ENCODE results near the gene MMP24. TPM values are rescaled to one million over a fixed set of nuclear protein-coding genes. Genes with fewer than 3 reads are reported as not detected.
"Not testable (repeated sequence)": the region's sequence is repeated elsewhere in the genome, so short reads cannot be mapped to it uniquely, and the experiment has no call there.

MMP24 gene
- 0.45 TPM for total RNA-seq
- long read RNA-seq, partial matches to known transcripts: 0 of 15 reads
- long read RNA-seq, other reads (novel, unspliced or antisense): 15 of 15 reads

DNA sequence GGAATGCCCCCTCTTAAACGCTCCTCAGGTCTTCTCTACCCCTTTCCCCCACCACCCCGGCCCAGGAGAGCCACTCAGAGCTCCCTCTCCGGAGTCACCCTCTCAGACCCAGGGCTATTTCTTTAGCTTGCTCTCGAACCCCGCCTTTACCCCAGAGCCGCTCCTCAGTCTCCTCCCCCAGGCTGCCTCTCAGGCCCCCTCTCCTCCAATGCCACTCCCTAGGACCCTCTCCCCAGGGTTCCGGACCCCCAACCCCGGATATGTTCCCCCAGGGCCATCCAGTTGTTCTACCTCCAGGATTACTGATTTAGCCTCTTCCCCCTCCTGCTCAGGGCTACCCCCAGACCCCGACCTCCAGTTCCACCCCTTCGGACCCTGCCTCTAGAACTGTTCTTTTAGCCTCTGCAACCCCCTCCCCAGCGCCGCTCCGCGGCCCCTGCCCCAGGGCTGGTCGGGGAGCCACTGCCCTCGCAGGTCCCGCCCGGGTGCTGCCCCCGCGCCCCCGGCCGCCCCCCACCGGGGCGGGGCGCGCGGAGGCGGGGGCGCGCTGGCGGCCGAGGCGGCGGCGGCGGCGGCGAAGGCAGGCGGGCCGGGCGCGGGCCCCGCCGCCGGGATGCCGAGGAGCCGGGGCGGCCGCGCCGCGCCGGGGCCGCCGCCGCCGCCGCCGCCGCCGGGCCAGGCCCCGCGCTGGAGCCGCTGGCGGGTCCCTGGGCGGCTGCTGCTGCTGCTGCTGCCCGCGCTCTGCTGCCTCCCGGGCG, at the start of gene MMP24:
TSS of gene MMP24 (plus strand) at position 565 of the 758 bp plus-strand sequence. CDS start at position 614, 49 bp downstream.
- no peak for ATAC-seq

DNA sequence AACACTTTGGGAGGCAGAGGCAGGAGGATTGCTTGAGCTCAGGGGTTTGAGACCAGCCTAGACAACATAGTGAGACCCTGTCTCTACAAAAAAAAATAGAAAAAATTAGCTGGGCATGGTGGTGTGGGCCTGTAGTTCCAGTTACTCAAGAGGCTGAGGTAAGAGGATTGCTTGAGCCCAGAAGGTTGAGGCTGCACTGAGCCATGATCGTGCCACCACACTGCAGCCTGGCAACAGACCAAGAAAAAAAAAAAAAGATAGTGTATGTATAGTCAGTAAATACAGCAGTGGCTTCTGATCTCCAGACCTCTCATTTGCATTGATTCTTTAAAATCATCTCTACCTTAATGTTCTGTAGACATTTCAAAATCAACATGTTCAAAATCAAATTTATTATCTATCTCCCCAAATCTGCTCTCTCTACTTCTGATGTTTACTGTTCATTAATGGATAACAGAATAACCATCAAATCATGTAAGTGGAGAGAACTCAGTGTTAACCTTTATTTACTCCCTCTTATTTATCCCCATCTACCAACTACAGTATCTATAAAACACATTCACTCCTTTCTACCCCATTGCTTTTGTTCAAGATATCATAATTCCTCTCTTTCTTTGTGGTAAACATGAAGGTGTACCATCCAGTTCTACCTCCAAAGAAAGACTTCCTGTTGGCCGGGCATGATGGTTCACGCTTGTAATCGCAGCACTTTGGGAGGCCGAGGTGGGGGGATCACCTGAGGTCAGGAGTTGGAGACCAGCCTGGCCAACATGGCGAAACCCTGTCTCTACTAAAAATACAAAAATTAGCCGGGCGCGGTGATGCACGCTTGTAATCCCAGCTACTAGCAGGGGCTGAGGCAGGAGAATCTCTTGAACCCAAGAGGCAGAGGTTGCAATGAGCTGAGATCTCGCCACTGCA, 46.9 kb upstream of the MMP24 start:
- intact Hi-C loops (cut with micrococcal nuclease): no loop called here
- no peak for ATAC-seq
- no peak for DNase-seq

More for the DNA sequence above, at the start of gene MMP24:
- intact Hi-C loops (cut with micrococcal nuclease): no loop called here
- no peak for DNase-seq

DNA sequence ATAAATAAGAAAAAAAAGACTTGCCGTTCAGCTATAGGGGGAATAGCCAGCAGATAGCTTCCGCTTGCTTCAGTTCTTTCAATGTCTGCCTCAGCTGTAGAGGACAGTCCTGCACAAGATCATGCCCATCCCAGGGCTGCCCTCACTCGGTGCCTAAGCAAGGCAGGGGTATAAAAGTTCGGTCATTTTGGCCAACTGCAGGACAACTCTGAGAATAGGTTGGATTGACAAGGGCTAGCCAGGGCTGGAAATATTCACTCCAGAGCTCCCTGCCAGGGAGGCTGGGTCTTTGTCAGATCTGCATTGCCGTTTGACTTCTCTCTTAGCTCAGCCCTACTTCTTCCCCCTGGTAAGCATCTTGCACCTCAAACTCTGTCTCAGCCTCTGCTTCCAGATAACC, 46.2 kb upstream of the MMP24 start:
- intact Hi-C loops (cut with micrococcal nuclease): no loop called here
- DNase-seq (no peak), ATAC-seq (no peak)

DNA sequence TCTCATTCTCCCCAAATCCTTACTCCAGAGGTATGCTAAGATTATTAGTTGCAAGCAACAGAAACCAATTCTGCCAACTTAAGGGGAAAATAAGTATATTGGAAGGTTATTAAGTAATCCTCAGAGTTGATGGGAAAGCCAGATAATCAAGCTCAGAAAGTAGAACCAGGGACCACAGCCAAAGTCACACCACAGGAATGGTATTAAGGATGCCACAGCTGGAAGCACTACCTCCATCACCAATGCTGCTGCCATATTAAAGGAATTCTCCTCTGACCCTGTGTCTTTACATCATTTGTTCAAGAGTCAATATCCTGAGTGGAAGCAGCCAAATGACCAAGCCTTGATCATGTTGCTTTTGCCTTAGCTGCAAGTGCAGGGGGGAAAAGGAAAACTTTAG, 44.8 kb upstream of the MMP24 start:
- intact Hi-C loops (cut with micrococcal nuclease): no loop called here
- ATAC-seq: no peak
- no peak for DNase-seq

DNA sequence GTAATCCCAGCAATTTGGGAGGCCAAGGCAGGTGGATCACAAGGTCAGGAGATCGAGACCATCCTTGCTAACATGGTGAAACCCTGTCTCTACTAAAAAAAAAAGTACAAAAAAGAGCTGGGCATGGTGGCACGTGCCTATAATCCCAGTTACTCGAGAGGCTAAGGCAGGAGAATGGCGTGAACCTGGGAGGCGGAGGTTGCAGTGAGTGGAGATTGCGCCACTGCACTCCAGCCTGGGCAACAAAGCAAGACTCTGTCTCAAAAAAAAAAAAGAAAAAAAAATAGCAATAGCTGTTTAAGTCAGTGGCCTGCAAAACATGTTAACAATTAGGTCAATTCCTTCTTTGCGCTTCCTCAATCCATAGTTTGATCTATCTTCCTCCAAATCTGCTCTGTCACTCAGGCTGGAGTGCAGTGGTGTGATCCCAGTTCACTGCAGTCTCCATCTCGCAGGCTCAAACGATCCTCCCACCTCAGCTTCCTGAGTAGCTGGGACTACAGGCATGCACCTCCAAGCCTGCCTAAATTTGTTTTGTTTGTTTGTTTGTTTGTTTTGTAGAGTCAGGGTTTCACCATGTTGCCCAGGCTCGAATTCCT, 39.7 kb upstream of the MMP24 start:
- ATAC-seq; DNase-seq; intact Hi-C loops (cut with micrococcal nuclease): not testable (repeated sequence)

DNA sequence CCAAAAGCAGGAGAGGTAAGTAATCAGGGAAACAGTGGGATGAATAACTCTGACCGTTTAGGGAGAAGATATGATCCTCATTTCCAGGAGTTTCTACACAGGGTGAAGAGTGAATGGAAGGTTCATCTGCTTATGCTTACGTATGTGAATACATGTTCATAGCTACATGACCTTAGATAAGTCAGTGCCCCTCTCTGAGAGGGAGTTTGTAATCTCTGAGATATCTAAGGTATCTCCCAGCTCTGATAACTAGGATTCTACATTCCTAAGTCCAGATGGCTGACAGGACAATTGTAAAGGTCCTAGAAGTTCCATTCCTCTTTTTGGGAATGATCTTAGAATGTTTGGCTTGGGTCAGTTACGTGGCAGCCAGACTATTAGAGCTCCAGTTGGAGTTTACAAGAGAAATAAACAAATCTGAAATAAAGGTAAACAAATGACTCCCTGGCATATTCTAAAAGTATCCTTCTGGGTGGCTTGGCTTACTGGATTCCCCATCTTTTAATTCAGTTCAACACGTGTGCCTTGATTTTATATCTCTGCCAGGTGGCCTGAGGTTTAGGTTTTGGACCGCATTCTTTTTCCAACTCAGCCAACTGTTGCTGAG, 38.8 kb upstream of the MMP24 start:
- DNase-seq: no peak
- no peak for ATAC-seq
- intact Hi-C loops (cut with micrococcal nuclease): no loop called here

DNA sequence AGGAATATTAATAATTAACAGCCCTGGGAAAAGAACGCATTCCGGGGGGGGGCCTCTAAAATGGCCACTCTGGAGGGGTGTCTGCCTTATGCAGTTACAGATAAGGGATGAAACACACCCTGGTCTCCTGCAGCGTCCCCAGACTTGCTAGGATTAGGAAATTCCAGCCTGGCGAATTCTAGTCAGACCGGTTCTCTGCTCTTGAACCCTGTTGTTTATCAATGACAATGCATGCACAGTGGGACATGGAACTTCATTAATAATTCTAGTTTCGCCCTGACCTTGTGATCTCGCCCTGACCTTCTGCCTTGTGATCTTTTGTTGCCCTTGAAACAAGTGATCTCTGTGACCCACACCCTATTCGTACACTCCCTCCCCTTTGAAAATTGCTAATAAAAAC, 37.3 kb upstream of the MMP24 start:
- intact Hi-C loops (cut with micrococcal nuclease); DNase-seq; ATAC-seq: not testable (repeated sequence)

DNA sequence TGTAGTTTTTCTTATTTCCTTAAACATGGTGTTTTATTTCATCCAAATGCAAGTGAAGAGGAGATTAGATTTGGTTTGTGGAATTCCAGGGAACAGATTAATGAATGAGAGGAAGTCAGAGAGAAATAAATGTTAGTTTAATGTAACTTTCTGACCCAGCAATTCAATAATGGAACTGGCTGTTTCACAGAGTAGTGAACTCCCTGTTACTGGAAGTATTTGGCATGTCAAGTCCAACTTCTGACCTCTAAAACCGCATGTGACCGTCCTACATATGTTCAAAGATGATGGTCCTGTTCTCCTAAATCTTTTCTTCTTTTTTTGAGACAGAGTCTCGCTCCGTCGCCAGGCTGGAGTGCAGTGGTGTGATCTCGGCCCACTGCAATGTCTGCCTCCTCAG, 35.9 kb upstream of the MMP24 start:
- no peak for ATAC-seq
- intact Hi-C loops (cut with micrococcal nuclease): no loop called here
- no peak for DNase-seq

DNA sequence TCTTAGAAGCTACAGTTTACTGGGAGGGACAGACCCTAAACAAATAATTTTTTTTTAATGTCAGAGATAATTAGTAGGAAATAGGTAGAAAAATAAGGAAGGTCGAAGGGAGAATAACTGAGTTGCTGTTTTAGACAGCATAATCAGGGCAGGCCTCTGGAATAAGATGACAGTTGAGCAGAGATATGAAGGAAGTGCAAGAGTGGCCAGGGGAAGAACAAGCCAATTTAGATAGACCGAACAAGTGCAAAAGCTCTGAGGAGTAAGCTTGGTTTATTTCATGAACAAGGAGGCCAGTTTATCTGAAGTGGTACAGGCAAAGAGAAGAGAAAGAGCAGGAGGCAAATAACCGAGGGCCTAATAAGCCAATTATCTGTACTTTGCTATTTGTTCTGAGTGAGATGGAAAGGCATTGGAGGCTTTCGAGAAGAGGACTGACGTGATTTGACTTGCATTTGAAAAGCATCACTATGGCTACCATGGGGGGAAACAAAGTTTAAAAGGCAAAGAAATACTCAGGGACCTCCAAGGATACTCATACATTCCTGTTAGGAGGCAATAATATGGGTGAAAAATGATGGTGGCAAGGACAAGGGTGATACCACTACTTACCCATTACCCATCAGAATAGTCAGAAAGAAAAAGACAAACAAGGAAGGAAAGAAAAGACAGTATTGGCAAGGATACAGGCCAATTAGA, 34.9 kb upstream of the MMP24 start:
- DNase-seq (no peak), ATAC-seq (peak; percentile 33)
- intact Hi-C loops (cut with micrococcal nuclease): no loop called here

DNA sequence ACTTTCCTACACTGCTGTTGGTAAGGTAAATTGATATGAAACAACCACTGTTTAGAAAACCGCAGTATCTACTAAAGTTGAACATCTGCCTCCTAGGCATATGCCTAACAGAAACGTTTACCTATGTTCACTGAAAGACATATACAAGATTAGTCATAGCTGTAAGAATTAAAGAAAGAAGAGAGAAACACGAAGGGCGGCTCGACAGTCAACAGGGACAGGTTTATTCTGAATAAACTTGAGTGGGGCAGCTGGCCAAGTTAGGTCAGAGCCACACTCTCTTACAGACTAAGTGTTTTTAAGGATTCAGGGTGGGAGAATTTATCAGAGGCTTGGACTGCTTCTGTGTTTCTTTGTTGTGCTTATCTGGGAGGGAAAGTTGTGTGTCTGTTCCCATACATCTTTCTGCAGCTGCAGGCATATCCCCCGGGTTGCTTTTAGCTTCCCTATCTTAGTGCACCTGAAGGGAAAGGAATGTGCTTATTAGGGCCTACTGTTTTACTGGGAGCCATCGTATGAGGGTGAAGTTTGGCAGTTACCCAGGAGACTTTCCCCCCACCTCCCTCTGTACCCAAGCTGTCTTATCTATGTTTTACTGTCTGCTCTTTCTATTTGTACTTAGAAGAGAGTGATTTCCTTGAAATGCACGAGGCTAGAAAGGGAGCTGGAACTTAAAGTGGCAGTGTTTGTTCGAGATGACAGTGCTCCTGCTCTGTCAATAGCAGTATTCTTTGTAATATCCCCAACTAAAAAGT, 34.2 kb upstream of the MMP24 start:
- DNase-seq: no peak

DNA sequence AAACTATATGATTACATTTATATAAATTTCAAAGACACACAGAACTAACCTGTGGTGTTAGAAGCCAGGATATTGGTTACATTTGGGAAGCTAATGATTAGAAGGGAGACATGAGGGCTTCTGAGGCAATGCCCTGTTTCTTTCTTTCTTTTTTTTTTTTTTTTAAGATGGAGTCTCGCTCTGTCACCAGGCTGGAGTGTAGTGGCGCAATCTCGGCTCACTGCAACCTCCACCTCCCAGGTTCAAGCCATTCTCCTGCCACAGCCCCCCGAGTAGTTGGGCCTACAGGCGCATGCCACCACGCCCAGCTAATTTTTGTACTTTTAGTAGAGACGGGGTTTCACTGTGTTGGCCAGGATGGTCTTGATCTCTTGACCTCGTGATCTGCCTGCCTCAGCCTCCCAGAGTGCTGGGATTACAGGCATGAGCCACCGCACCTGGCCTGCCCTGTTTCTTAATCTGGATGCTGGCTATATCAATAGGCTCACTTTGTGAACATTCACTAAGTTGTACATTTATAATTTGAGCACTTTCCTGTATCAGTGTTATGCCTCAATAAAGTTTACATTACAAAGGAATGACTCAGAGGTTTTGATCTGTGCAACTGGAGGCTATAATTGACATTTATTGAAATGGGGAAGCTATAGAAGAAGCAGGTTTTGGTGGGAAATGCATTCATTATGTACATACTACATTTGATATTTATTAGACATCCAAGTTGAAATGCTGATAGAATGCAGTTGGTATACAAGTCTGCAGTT, 33.3 kb upstream of the MMP24 start:
- ATAC-seq; DNase-seq; intact Hi-C loops (cut with micrococcal nuclease): not testable (repeated sequence)

More for the DNA sequence above, 34.2 kb upstream of the MMP24 start:
- peak; percentile 41 for ATAC-seq
- intact Hi-C loops (cut with micrococcal nuclease): no loop called here

DNA sequence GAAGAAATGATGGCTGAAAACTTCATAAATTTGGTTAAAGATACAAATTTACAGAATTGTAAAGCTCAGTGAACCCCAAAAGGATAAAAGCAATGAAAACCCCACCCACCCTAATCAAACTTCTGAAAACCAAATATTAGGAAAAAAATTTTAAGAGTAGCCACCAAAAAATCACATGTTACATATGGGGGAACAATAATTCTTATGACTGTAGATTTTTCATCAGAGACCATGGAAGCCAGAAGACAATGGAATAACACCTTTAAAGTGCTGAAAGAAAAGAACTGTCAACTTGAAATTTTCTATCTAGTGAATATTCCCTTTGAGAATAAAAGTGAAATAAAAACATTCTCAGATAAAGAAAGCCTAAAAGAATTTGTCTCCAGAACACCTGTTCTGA, 30.2 kb upstream of the MMP24 start:
- intact Hi-C loops (cut with micrococcal nuclease): no loop called here
- no peak for DNase-seq
- no peak for ATAC-seq

DNA sequence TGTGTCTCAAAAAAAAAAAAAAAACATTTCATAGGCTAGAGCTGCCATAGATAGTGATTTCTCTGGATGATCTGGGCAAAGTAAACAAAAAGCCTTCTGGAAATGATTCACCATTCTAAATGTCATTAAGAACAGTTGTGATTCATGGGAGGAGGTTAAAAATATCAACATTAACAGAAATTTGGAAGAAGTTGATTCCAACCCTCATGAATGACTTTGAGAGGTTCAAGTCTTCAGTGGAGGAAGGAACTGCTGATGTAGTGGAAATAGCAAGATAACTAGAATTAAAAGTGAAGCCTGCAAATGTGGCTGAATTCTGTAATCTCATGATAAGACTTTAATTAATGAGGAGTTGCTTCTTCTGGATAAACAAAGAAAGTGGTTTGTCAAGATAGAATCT, 26.8 kb upstream of the MMP24 start:
- ATAC-seq: no peak
- DNase-seq: no peak
- intact Hi-C loops (cut with micrococcal nuclease): no loop called here

DNA sequence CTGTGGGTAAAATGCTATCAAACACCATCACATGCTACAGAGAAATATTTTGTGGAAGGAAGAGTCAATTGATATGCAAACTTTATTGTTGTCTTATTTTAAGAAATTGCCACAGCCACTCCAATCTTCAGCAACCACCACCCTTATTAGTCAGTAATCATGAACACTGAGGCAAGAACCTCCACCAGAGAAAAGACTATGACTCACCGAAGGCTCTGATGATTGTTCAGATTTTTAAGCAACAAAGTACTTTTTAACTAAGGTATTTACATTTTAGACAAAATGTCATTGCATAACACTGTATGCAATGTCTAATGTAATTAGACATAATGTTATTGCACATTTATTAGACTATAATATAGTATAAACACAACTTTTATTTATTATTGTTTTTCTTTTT, 26.2 kb upstream of the MMP24 start:
- no peak for DNase-seq
- ATAC-seq: no peak
- intact Hi-C loops (cut with micrococcal nuclease): no loop called here

DNA sequence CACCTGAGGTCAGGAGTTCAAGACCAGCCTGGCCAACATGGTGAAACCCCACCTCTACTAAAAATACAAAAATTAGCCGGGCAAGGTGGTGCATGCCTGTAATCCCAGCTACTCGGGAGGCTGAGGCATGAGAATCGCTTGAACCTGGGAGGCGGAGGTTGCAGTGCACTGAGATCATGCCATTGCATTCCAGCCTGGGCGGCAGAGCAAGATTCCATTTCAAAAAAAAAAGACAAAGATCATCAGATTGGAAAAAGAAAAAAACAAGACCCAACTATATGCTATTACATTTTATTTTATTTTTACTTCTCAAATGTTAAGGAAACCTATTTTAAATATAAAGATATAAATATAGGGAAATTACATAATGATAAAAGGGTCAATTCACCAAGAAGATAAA, 25.0 kb upstream of the MMP24 start:
- intact Hi-C loops (cut with micrococcal nuclease); ATAC-seq; DNase-seq: not testable (repeated sequence)

DNA sequence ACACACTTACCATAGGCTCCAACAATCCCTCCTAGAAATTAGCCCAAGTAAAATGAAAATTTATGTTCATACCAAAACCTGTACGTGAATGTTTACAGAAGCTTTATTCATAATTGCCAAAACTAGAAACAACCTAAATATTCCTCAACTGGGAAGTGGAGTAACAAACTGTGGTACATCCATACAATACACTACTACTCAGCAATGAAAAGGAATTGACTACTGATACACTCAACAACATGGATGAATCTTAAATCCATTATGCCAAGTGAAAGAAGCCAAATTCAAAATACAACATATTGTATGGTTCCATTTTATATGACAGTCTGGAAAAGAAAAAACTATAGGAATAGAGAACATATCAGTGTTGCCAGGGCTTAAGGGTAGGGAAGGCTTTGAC, 19.7 kb upstream of the MMP24 start:
- intact Hi-C loops (cut with micrococcal nuclease): no loop called here
- DNase-seq (no peak), ATAC-seq (no peak)

DNA sequence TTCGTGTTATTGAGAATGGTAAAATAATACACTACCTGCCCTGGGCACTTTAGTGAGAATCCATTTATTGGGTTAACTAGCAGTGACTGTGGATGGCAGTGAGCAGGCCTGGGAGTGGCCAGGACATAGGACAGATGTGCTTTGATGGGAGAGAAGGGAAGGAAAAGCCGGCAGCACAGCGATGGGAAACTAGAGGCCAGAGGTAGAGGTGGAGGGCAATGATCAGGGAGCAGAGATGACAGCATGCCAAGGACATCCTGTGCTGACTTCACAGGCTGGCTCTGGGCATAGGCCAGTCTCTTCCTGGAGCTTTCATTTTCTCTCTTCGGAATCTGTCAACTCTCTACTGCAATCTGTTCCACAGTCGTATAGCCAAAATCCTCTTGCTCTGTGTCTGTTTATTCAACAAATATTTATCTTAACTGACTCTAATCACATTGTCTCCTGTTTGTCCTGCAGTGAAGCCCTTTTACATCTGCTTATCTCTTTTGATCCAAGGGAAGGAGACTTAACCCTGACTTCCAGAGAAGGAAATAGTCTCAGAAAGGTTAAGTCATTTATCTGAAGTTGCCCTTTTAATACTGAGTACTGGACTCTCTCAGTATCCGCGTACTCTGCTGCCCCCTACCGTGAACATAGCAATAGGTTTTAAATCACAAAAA, 18.4 kb upstream of the MMP24 start:
- intact Hi-C loops (cut with micrococcal nuclease): loop anchor here (2.0 kb wide), 1 partner anchor 63 kb away; no protein-coding TSS in a partner anchor
- ATAC-seq: peak; percentile 97

More for the DNA sequence above, 18.4 kb upstream of the MMP24 start:
- peak; percentile 73 for DNase-seq

All from left ventricle myocardium superior (tissue), 1 donor.